ENCODE results near the gene DDB1.

GRCh38 chr11:61278001-61278470 lies 54.9 kb downstream of the DDB1 start:
- TF ChIP-seq CTCF (conservative IDR thresholded peaks at IDR 0.05 in 1 of 2, IDR thresholded peaks at IDR 0.05 in 1 of 2; ENCODE audit: extremely low read depth in 1 of 2, insufficient read depth in 1 of 2, low read depth in 1 of 2, low read length in 2 of 2) = no peak
- TF ChIP-seq EZH2 (IDR thresholded peaks at IDR 0.05; ENCODE audit: borderline replicate concordance, low read length) = no peak
